Spleen (tissue), 11 donors: Measurements from ENCODE around the gene MIDN. TPM values are rescaled to one million over a fixed set of nuclear protein-coding genes. Genes with fewer than 3 reads are reported as not detected.

Experiments used
- DNase-seq: peaks from one replicate; pipeline ENCODE4 v3.0.0-alpha.2; 2020
- H3K27ac ChIP-seq, 8 donors: fragments of 200-600 bp; sonication (generic) in 7 of 8; 1 replicate in 4 of 8; 2 replicates in 4 of 8; pipeline versions ENCODE4 v1.5.0 to v1.8.0; 2016 to 2021; ENCODE audit warnings: inconsistent platforms in 4 of 8, mild to moderate bottlenecking in 4 of 8, moderate library complexity in 1 of 8
- H3K27me3 ChIP-seq, 7 donors: fragments of 200-600 bp; sonication (generic) in 6 of 7; replicated peaks in 1 of 7; 1 replicate in 4 of 7; 2 replicates in 3 of 7; pipeline versions ENCODE4 v1.5.0 to v1.8.0; 2016 to 2021; ENCODE audit warnings: inconsistent platforms in 3 of 7, mild to moderate bottlenecking in 1 of 7
- H3K36me3 ChIP-seq, 6 donors: fragments of 200-600 bp; sonication (generic) in 5 of 6; 1 replicate in 4 of 6; 2 replicates in 2 of 6; pipeline versions ENCODE4 v1.5.0 to v1.8.0; 2016 to 2021; ENCODE audit warnings: inconsistent platforms in 2 of 6
- H3K4me1 ChIP-seq, 6 donors: fragments of 200-600 bp; sonication (generic) in 5 of 6; 1 replicate in 3 of 6; 2 replicates in 3 of 6; pipeline versions ENCODE4 v1.5.0 to v1.8.0; 2016 to 2021; ENCODE audit warnings: inconsistent platforms in 3 of 6
- H3K4me3 ChIP-seq, 8 donors: fragments of 200-600 bp; sonication (generic) in 7 of 8; 1 replicate in 4 of 8; 2 replicates in 4 of 8; pipeline versions ENCODE4 v1.5.0 to v1.8.0; 2016 to 2021; ENCODE audit warnings: inconsistent platforms in 4 of 8, mild to moderate bottlenecking in 4 of 8, moderate library complexity in 2 of 8
- H3K9me3 ChIP-seq, 8 donors: fragments of 200-600 bp; sonication (generic) in 7 of 8; 1 replicate in 4 of 8; 2 replicates in 4 of 8; pipeline versions ENCODE4 v1.5.0 to v1.8.0; 2016 to 2021; ENCODE audit warnings: inconsistent platforms in 4 of 8
- POLR2A ChIP-seq, 3 donors: fragments of 450-650 bp; IDR thresholded peaks; one replicate each; pipeline ENCODE4 v1.5.1; 2017; ENCODE audit warnings: antibody characterized with exemption in 3 of 3, mild to moderate bottlenecking in 1 of 3
- POLR2AphosphoS5 ChIP-seq, 3 donors: sonication (generic); formaldehyde crosslinking; IDR thresholded peaks; one replicate each; pipeline ENCODE4 v1.5.1; 2017; ENCODE audit warnings: antibody characterized with exemption in 3 of 3
- WGBS, 5 donors: extraction: QIAGEN DNeasy Blood & Tissue Kit in 3 of 5; methylation state at CpG; one replicate each; pipeline versions ENCODE4 v1.1.5 to v1.1.7; 2013 to 2018; 5-methylcytosine and 5-hydroxymethylcytosine counted together
- intact Hi-C: fragments of 100-400 bp; cut with DNase I; formaldehyde crosslinking; loops from one replicate; pipeline ENCODE4 v1.15.0; 2023; ENCODE audit warnings: low total_unique reads
- polyA plus RNA-seq, 3 donors: library from polyadenylated mRNA; stranded (reverse); fragments of 200-250 nt; gene quantifications; one replicate each; pipeline ENCODE4 v1.2.1, GENCODE V29; 2013
- total RNA-seq, 7 donors: library from RNA; depleted of rRNA in 3 of 7; stranded (reverse); fragments of >200 nt in 3 of 7; fragmentation: NEBNext Ultra II Directional in 4 of 7; extraction: Animal tissue kit (Norgen Biotek cat#: 25700) in 4 of 7; gene quantifications; one replicate each; pipeline versions ENCODE4 v1.1.0 to v1.2.1, GENCODE V29; 2016 to 2021
- TF ChIP-seq, protein P1 (sequence below), 11 experiments: fragments of 200-600 bp in 7 of 11; fragments of 450-650 bp in 4 of 11; sonication (generic) in 4 of 11; IDR thresholded peaks in 8 of 11; conservative IDR thresholded peaks in 3 of 11; 1 replicate in 7 of 11; 2 replicates in 4 of 11; pipeline versions ENCODE4 v1.4.0 to v1.8.0; 2016 to 2021; ENCODE audit warnings: antibody characterized with exemption in 11 of 11, inconsistent platforms in 4 of 11, mild to moderate bottlenecking in 1 of 11
- donor health status: healthy with polysubstance abuse.
- donor health status: DM: no; HTN: no; CAD: no; lungs with moderate emphysema.
- donor health status: DM: no; HTN: no; CAD: no.
- donor health status: Bipolar disorder and iron deficiency.
- donor health status: healthy.
- donor health status: DM: no; HTN: no; CAD: no.
- donor health status: DM: yes; HTN: yes; CAD: no.

MIDN gene
- total and polyA plus RNA-seq, 10 donors, result 16.5 to 223 (median 86.7) TPM

DNA sequence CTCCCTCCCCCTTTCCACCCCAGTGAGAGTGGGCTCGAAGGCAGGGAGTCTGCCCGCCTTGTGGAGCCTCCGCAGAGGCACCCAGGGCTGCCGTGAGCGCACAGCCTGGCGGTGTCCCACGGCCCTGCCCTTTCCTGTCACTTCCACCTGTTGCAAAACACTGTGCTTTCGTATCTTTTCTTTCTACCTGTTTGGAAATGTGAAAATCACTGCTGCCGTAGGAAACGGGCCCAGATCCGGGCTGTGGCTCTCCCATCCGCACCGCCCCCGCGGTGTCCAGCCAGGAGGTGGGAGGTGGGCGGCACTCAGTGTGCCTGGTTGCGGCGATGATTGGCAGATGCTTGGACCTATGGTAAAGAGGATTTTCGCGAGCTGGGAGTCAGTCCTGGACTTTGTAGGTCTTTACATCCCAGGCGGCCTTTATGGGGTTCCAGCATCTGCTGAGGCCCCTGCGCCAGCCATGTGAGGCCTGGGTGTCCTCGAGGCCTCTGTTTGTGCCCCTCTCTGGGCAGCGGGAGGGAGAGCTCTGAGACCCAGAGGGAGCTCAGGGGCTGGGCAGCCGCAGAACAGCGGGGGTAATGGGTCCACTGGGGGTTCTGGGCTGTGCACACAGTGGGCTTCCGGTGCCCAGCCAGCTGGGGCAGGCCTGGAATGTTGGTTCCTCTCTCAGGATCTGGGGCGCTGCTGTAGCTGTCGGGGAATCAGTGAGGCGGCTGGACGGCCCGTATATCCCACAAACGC is 36.7 kb upstream of the MIDN start:
- DNase-seq, result peak; percentile 77

DNA sequence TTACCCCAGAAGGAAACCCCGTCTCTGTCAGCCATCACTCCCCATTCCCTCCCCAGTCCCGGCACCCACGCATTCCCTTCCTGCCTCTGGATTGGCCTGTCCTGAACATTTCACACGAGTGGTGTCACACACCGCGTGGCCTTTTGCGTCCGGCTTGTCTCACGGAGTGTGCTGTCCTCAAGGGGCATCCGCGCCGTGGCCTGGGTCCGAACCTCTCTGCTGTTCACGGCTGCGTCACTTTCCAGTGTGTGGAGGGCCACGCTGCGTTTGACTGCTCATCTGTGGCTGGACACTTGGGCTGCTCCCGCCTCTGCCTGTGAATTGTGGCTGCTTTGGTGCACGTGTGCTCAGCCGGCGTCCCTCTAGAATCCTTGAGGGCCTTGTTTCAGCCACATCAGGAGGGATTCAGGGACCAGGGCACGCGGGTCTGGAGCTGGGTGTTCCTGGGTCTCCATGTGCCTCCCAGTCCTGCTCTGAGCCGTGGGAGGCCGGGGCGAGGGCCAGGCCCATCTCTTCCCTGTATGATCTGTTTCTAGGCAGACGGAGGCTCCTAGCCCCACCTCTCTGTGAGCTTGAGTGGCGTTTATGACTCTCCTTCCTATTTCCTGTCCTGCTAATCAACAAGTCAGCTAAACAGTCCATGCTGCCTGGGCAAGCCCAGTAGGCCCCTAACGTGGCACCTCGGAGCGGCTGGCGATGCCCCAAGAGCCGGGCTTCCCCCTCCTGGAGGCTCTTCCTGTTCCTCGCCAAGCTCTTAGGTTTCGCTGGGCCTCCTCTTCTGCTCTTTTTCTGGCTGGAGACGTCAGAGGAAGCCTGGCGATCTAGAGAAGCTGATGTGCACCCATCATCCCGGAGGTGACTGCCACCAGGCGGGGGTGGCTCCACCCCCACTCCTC is 34.7 kb upstream of the MIDN start:
- H3K27ac ChIP-seq, result peak overlapping the region; percentile 75 to 91 (median 86)
- TF ChIP-seq POLR2A (IDR thresholded peaks at IDR 0.05), result no peak
- TF ChIP-seq POLR2AphosphoS5 (IDR thresholded peaks at IDR 0.05), result peak; percentile 64 to 73 (median 73)
- TF ChIP-seq, protein P1, sequence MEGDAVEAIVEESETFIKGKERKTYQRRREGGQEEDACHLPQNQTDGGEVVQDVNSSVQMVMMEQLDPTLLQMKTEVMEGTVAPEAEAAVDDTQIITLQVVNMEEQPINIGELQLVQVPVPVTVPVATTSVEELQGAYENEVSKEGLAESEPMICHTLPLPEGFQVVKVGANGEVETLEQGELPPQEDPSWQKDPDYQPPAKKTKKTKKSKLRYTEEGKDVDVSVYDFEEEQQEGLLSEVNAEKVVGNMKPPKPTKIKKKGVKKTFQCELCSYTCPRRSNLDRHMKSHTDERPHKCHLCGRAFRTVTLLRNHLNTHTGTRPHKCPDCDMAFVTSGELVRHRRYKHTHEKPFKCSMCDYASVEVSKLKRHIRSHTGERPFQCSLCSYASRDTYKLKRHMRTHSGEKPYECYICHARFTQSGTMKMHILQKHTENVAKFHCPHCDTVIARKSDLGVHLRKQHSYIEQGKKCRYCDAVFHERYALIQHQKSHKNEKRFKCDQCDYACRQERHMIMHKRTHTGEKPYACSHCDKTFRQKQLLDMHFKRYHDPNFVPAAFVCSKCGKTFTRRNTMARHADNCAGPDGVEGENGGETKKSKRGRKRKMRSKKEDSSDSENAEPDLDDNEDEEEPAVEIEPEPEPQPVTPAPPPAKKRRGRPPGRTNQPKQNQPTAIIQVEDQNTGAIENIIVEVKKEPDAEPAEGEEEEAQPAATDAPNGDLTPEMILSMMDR (IDR thresholded peaks at IDR 0.05 in 8 of 11, conservative IDR thresholded peaks at IDR 0.05 in 3 of 11), result no peak
- DNase-seq, result peak; percentile 89
- H3K4me3 ChIP-seq, result peak overlapping the region in 1 of 8 donors; percentile 45
- H3K4me1 ChIP-seq, result peaks cover 51 to 100% (median 92%) of the 10 kb centered on the region in 6 donors
- H3K27me3 ChIP-seq, result no peaks in the 10 kb centered on the region
- WGBS, 5 donors, result 35 to 46% (median 40%) methylated on average over 26 to 39 of the region's 39 CpGs
- no peaks in the 10 kb centered on the region for H3K9me3 ChIP-seq
- intact Hi-C loops, result no loop called here
- H3K36me3 ChIP-seq, result peaks cover 0 to 88% (median 20%) of the 10 kb centered on the region in 6 donors

More for the DNA sequence above, 36.7 kb upstream of the MIDN start:
- Histone ChIP-seq H3K4me3 (peak overlapping the region in 1 of 8 donors; percentile 8), H3K9me3 (no peaks in the 10 kb centered on the region), H3K27ac (peak overlapping the region in 3 of 8 donors; percentile 15 to 87 (median 52)), H3K36me3 (peaks cover 0 to 71% (median 20%) of the 10 kb centered on the region in 6 donors), H3K27me3 (no peaks in the 10 kb centered on the region), H3K4me1 (peaks cover 51 to 100% (median 92%) of the 10 kb centered on the region in 6 donors)
- WGBS, 5 donors, result 69 to 84% (median 76%) methylated on average over 29 to 33 of the region's 33 CpGs
- TF ChIP-seq, protein P1 (IDR thresholded peaks at IDR 0.05 in 8 of 11, conservative IDR thresholded peaks at IDR 0.05 in 3 of 11), result no peak
- TF ChIP-seq POLR2A (IDR thresholded peaks at IDR 0.05) (no peak), POLR2AphosphoS5 (IDR thresholded peaks at IDR 0.05) (peak in 2 of 3 donors; percentile 32 to 73)
- intact Hi-C loops, result no loop called here

DNA sequence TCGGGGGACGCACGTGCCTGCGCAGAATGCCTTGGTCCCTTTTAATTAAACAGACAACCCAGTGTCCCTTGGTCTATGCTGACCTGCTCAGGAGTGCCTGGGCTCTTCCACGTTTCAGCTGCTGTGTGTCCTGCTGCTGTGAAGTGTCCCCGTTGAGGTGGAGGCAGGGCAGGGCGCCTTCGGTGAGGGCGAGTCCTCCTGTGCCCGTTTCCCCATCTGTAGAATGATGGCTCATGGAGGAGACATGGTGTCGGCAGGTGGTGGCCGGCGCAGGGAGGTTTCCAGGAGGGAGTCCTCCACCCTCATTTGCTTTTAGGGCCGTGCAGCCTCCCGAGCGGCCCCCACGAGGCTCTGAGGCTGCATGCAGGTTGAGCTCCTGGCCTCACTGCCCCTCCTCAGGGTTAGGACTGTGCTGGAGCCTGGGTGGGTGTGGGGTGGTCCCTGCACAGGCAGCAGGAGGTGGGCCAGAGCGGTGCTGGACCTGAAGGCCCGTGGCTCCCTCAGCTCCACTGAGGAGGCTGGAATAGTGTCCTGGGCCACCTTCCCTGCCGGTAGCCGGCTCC is 34.0 kb upstream of the MIDN start:
- Histone ChIP-seq H3K27me3 (no peaks in the 10 kb centered on the region), H3K4me1 (peaks cover 48 to 100% (median 90%) of the 10 kb centered on the region in 6 donors), H3K9me3 (no peaks in the 10 kb centered on the region), H3K4me3 (peak overlapping the region in 1 of 8 donors; percentile 45), H3K36me3 (peaks cover 0 to 89% (median 20%) of the 10 kb centered on the region in 6 donors), H3K27ac (peak overlapping the region; percentile 75 to 91 (median 86))
- no peak for DNase-seq
- 15 to 56% (median 52%) methylated on average over 8 to 21 of the region's 21 CpGs for WGBS, 5 donors
- TF ChIP-seq POLR2A (IDR thresholded peaks at IDR 0.05), result no peak
- TF ChIP-seq POLR2AphosphoS5 (IDR thresholded peaks at IDR 0.05), result no peak
- TF ChIP-seq, protein P1 (IDR thresholded peaks at IDR 0.05 in 8 of 11, conservative IDR thresholded peaks at IDR 0.05 in 3 of 11), result no peak
- intact Hi-C loops, result no loop called here
